ENCODE measurements around the gene TMEM61.
"Not testable (repeated sequence)": the region's sequence is repeated elsewhere in the genome, so short reads cannot be mapped to it uniquely, and the experiment has no call there.

TMEM61 gene

DNA sequence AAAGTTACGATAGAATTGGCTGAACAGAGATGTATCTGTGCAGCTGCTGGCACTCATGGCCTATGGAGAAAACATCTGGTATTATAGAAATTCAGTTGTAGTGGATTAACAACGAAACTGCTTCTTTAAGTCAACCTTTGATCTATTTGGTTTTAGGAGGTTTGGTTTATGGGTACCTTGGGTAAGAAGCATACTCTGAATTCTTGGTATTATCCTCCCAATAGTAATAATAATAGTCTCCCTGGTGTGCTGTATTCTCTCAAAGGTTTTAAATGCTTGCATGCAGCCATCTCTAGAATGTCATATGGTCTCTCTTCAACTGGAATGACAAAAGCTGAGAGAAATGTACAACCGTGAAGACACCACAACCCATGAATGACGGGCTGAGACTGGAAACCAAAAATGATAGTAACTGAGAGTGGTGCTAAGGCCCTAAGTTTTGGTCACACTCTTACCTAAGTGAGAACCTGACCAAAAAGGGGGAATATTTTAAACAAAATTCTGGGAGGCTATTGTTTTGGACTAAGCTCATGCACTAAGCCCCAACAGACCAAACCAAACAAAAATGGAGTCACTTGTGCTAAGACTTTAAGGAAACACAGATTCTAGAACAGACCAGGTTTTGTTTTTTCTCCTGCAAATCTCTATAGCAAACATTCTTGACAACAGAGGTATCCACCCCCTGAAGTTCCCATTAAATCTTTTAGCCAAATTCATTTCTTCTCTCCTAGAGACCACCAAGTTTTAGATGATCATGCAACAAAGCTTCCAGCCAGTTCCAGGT, 17.6 kb upstream of the TMEM61 start:
- no peak for DNase-seq

DNA sequence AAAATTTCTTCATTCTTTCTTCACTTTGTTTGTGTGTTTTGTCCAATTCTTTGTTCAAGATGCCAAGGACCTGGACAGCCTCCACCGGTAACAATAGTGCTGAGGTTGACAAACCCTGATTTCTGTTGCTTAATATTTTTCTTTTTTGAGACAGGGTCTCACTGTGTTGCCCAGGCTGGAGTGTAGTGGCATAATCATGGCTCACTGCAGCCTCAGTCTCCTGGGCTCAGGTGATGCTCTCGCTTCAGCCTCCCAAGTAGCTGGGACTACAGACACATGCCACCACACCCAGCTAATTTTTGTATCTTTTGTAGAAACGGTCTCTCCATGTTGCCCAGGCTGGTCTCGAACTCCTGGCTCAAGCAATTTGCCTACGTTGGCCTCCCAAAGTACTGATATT, 16.6 kb upstream of the TMEM61 start:
- DNase-seq = not testable (repeated sequence)

DNA sequence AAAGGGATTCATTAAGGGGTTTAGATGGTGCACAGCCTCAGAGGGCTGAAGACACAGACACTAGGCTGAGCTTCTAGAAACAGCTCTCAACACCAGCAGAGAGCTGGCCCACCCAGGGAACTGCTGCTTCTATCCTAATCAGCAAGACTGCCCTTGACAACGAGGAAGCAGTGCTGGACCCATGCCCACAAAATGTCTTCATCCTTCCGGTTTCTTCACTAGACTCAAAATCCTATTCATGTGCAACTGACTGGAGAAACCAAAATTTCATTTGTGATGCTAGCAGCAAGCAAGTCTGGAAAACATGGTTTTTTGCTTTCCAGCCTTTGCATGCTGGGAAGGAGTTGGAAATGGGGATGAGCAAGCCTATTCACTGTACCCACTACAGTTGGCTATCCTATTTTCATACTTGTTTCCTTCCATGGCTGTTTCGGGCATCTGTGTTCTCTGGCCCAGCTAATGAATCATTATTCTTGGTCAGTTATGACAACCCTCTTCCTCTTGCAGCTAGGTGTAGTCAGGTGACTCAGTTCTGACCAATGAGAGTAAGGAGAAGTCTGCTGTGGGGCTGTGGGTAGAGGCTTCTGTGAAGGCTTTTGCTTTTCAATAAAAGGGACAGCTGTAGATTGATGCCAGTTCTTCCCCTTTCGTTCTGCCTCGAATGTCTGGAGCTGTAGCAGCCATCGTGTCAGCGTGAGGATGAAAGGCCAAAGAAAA, 14.6 kb upstream of the TMEM61 start:
- DNase-seq = peak; percentile 63

DNA sequence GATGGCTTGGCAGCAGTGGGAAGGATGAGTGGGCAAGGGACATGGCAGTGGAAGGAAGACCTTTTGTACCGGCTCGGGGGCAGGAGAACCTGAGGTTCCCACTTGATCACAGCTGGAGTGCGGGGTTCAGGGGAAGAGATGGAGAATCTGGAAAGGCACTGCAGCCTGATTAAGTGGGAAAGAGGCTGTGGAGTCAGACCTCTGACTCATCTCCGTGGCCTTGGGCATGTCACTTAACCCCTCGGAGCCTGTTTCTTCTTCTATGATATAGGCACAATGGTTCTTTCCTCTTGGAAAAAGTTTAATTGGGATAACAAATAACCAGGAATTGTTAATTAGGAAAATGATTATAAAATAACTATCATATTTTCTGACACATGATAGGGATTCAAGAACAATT, 13.1 kb upstream of the TMEM61 start:
- peak; percentile 50 for DNase-seq

DNA sequence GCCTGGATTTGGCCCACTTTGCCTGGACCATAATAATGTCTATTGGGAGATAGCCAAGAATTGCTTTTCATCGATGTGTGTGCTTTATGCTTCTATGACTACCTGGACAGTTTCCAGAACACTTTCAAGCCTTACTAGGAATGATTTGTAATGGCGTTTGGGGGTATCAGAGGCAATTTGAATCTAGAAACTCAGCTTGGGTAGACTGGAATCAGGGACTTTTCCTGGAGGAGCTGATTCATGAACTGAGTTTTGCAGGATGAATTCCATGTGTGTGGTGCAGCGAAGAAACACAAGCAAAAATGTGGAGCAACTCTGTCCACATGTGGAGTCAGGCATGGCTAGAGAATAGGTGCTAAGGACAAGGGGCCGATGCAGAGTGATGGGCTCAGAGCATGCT, 11.9 kb upstream of the TMEM61 start:
- no peak for DNase-seq

DNA sequence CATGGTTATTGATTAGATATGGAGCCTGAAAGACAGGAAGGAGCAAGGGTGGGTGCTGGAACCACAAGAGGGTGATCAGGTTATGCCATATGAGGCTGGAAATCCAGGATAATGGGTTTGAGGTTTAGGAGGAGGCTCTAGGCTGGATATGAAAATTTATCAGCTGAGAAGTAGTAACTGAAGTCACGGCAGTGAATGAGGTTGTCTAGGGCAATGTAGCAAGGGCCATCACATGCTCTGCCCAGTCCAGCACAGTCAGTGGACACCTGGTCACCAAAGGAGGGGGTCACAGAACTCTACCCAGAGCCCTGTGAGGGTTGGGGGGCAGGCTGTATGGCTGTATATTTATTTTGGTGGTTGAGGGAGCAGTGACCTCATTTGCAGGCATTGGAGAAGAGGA, 10.5 kb upstream of the TMEM61 start:
- no peak for DNase-seq

DNA sequence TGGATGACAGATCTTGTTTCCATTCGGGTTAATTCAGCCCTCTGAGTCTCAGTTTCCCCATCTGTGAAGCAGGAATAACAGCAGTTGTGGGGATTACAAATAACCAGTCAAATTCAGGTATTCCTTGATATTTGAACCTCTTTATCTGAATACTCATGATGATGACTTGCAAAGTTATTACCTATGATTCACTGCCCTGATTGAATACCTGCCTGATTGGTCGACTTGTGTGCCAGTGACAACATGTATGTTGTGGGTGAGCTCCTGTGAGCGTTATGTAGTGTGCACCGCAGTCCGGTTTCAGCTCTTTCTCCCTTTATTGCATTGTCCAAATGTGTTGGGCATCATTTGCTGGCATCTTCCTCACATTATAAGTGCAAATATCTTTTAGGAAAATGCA, 9.5 kb upstream of the TMEM61 start:
- no peak for DNase-seq

DNA sequence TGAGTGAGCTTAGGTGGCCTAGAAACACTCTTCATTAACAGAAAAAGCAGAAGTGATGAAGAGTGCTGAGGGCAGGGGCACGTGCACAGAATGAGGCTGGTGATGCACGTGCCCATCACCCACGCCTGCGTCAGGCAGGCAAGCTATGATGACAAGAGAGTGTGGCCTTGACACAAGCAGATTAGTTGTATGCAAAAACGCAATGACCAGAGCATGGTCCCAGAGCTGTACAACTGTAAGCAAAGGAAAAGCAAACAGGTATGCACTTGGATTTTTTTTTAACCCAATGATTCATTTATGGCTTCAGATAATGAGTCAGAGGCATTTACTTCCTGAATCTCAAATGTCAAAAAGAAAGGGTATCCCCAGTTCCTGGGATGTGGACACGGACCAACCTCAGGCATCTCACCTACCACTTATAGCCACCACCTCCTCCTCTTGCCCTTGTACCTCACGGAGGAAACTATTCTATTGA, 9.1 kb upstream of the TMEM61 start:
- DNase-seq = peak; percentile 38

DNA sequence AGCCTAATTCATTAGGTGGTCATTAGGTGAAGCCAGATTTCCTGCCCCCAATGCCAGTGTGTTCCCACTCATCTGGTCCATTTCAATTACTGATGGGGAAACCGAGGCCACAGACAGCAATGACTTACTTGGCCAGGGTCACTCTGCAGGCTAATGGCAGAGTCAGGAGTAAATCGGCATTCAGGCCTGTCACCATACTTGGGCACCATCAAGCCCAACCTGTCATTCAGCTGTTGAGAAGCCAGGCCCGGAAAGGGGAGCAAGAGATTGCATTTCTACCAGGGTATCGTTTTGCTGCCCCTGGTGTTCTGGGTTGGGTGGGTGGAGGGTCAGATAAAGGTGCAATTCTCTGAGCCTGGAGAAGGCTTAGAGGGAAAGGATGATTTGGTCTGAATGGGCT, 8.0 kb upstream of the TMEM61 start:
- no peak for DNase-seq

DNA sequence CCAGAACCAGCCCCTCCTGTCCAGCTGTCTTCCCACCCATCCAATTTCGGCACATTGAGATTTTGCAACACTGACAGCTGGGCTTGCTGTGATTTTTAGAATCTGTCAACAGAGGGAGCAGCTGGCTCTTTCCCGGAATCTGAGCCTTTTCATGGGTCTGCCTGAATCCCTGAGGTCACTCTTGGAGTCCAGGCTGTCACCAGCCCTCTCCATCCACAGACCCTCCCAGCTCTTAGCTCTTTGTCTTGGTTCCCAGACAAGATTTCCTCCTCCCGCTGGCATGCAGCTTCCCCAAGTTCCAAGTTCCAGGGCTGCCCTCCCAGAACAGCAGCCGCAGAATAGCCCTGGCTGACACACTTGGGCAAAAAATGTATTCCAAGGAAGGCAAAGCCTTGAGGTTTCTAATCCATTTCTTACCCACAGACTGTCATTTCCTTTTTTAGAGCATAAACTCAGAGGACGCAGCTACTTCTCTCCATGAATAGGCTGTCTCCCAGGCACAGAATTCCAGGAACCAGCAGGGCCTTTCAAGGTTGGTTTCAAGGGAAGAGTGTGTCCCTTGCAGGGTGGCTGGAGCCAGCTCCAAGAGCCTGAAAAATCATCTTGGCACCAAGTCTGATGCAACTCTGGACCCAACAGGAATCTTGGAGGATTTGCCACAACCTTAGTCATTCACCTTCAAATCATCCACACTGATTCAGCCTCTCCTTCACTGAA, 7.1 kb upstream of the TMEM61 start:
- peak; percentile 49 for DNase-seq

DNA sequence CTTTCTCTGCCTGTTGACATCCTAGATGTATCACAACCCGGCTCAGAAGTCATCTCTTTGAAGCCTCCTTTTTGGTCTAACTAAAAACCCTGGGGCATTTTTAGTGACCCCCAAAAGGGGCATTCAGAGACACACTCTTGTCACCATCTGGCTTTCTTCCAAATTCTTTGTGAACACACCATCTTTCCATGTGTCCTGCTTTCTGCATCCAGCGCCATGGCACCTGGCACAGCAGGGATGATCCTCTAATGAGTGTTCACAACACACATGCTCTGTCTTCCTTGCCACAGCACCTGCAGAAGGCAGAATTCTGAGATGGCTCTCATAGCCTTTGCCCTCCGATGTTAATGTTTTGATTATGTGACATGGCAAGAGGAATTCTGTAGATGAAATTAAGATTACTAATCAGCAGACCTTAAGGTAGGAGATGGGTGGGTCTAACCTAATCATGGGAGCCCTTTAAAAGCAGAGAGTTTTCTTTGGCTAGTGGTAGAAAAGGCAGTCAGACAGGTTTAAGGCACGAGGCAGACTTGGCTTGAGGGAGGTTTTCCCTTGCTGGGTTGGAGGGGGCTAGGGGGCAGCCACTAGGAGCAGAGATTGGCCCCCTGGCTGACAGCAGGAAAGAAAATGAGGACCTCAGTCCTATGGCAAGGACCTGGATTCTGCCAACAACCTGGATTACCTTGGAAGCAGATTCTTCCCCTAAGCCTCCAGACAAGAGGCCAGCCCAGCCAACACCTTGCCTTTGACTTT, 4.9 kb upstream of the TMEM61 start:
- no peak for DNase-seq

DNA sequence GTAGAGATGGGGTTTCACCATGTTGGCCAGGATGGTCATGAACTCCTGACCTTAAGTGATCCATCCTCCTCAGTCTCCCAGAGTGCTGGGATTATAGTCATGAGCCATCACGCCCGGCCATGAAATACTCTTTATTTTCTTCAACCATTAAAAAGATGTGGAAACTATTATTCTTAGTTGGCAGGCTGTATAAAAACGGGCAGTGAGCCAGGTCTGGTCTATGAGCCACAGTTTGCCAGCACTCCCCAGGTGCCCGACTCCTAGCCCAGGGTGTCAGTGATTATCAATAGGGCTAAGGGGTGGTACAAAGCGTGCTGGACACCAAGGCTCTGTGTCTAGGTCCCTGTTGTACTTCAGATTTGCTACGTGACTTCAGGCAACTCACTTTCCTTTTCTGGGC, 3.7 kb upstream of the TMEM61 start:
- DNase-seq = no peak

DNA sequence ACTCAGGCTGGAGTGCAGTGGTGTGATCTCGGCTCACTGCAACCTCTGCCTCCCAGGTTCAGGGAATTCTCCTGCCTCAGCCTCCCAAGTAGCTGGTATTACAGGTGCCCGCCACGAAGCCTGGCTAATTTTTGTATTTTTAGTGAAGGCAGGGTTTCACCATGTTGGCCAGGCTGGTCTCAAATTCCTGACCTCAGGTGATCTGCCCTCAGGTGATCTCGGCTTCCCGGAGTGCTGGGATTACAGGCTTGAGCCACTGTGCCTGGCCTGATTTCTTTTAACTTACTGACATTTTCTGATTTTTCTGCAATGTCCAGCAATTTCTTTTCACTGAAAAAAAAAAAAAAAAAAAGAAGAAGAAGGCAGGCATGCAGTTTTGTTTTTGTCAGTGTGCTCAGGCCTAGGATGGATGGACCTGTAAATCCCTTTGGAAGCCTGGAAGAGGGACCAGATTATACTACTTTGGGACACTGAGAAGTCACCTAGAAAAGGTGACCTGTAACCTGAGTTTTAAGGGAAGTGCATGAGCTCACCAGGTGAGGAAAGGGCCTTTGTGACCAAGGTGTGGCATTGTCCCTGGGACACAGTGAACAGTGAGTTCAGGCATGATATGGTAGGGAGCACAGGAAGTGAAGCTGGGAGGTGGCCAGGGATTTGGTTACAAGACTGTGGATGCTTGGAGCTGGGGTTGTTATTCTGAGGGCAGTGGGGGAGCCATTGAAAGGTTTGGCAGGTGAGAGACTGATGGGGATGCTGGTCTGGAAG, 2.7 kb upstream of the TMEM61 start:
- DNase-seq = no peak

DNA sequence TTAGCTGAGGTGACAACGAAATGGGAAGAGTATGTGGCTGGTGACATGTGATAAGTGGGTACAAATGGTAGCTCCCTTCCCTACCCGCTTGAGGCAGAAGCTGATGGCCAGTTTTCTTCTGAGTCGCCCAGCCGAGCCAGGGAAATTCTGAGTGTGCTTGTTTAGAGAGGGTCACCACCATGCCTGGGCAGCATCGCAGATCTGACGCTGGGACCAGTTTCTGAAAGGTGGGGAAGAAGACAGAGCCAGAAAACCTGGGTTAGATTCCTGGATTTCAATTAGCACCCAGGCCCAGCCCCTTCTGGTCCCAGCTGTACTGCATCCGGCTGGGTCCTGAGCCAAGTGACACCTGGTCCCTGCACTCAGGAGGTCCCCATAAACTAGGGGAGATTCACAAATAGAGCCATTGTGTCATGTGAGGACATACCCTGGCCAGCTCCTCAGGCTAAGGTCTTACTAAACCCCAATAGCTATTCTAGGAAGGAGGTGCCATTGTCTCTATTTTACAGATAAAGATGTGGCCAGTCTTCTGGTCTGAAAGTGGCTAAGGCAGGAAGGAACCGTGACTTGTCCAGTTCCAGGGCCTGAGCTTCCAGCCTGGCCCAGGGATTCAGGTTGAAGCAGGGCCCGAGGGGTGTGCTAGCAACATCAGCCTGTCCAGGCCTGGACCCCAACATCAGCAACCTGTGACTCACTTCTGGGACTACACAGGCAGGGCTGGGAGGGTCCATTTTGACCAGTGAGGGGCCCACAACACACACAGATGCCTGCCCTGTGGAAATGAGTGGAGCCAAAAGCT, 1.7 kb upstream of the TMEM61 start:
- no peak for DNase-seq

DNA sequence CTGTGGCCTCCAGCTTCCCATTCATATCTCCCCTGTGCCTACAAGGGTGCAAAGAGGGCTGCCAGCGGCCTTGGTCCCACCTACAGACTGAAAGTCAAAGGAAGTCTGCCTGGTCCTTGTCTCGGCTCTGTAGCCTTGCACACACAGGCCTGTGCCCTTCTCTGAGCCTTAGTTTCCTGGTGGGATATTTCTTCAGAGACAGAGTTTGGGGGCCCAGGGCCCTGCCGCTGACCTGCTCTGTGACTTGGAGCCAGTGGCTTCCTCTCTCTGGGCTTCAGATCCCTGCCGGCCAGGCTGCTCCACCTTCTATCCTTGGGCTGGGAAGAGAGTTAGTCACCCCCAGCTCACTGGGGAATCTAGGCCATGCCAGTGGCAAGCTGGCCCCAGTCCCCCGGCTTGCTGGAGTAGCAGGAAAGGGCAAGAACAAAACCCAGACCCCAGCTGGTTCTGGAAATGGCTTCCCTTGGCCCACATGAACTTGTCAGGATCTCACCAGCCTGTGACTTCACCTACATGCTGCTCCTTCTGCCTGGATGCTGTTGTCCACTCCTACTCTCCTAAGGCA, 1.0 kb upstream of the TMEM61 start:
- no peak for DNase-seq

DNA sequence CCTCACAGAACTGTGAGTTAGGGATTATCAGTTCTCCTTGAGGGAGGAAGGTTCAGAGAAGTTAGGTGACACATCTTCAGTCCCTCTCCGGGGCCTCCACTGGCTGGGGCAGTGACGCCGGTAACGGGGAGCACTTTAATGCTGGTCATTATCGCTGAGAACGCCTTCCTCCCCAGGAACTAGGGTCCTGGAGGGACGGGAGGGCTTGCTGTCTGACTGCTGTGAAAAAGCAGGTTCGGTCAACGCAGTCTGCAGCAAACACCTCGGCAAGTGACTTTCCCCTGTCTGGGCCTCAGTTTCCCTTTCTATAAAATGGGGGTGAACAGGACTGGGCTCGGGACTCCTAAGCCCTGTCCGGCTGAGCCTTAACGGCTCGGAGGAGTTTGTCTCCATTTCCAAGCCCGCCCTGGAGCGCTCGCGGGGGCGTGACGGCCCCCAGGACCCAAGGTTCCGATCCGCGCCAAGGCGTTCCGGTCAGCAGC, 341 bp upstream of the TMEM61 start:
- no peak for DNase-seq

DNA sequence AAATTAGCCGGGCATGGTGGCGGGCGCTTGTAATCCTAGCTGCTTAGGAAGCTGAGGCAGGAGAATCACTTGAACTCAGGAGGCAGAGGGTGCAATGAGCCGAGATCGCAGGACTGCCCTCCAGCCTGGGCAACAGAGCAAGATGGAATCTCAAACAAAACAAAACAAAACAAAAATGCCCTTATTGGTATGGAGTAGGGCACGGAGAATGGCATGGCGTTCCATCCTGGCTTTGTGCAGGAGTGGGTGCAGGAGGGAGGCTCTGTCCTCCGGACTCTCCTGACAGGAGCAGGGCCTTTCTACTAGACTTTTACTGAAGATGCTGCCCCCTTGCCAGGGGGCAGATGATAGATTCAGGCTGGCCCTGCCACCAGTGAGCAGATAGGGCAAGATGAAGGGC, 1.0 kb downstream of the TMEM61 start:
- no peak for DNase-seq

DNA sequence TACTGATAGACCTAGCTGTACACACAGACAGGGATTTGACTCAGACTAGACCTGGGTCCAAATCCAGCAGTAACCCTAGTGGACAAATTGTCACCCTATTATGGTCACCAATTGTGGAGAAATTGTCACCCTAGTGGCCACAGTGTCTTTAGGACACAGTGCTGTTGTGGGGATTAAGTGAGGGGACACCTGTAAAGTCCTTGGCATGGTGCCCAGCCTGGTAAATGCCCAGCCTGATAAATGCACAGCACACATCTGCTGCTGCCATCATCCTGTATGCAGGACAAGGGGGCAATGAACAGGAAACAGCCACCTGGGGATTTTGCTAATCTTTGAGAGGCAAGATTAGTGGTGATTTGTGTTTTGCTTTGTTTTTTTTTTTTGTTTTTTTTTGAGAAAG, 2.3 kb downstream of the TMEM61 start:
- no peak for DNase-seq

DNA sequence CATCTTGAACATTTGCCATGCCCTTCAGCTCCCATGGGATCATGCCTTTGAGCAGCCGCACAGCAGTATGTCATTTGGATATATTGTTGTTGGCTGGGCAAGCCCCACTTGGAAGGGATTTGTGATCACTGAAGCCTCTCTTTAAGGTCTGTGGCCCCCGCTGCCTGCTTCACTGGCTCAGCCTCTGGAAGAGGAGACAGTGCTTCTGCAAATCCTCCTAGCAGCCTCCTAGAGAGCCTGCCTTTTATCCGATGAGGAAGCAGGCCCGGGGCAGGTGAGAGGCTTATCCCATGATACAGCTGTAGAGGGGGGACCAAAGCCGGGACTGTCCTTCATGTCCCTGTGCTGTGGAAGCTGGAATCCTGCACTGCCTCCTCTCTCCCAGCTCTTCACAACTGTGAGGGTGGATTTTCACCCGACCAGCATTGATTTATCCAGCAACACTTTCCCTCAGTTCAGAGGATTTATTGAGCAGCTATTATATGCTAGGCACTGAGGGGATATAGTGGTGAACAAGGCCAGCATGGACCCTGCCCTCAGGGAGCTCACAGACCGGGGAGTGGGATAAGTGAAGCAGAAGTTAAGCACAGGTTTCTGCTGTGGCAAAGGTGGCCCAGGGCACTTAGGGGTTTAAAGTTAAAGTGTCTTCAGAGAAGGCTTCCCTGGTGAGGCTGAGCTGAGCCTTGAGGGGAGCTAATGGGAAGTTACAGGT, 3.9 kb downstream of the TMEM61 start:
- DNase-seq = no peak

DNA sequence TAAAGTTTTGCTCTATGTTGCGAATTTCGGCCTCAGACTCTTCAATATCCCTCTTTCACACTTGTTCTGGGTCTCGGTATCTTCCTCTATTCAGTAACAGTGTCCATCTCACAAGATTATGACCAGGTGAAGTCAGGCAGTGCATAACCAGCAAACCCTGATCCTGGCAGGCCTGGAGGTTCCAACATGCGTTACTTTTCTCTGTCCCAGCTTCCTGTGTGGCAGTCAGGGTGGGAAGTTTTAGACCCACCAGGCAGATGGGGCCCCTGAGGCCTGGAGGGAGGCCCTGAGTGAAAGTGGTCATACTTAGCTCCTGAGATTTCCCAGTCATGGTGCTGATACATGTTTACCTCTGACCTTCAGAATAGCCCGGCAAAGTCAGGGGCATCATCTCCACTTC, 5.1 kb downstream of the TMEM61 start:
- no peak for DNase-seq

Data from fibroblast of skin of back (primary cell).